ENCODE measurements around the gene MACIR. TPM values are rescaled to one million over a fixed set of nuclear protein-coding genes. Genes with fewer than 3 reads are reported as not detected.
A peak's percentile ranks its signal among the peaks of the same experiment; 100 is the strongest.

The MACIR gene
- total RNA-seq, 1 donor from 2014 or later, result 13.0 TPM

DNA sequence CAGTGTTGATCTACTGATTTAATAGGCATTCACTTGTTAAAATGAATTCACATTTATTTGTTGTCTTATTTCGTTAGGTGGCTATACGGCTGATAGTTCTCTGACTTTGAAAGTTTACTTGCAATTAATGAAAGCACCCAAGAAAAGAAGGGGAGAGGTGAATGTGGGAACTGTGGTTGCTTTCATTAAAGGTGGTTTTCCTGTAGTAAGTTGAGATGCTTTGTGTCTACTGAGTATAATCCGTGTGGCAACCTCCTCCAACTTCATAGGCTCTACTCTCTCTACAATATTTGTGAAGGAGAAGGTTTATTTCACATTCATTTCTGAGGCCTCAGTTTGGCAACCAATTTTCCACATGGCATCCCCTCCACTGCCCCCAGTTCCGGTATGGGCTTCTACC lies 12.8 kb upstream of the MACIR start:
- DNase-seq (ENCODE audit: low spot score), result no peak

DNA sequence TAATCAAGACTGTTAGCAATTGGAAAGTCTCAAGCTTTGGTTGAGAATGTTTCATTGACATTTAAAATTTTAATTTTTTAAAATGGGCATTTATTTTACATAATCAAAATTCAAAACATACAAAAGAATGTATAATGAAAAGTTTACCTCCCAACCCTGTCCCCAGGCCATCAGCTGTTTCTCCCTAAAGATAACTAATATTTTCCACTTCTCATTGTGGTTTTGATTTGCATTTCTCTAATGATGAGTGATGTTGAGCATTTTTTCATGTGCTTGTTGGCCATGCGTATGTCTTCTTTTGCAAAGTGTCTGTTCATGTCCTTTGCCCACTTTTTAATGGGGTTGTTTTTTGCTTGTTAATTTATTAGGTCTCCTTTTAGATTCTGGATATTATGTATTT lies 11.4 kb upstream of the MACIR start:
- DNase-seq (ENCODE audit: low spot score), result no peak

DNA sequence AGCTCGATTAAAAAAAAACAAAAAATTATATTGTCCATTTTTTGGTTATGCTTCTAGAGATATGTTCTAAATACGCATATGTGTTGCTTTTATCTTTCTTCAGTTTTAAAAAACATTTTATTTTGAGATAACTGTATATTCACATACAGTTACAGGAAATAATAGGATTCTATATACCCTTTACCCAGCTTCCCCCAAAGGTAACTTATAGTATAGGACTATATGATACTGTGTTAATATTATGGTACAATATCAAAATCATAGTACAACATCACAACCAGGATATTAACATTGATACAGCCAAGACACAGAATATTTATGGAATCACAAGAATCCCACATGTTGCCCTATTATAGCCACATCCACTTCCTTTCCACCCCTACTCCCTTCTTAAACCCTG lies 9.5 kb upstream of the MACIR start:
- DNase-seq (ENCODE audit: low spot score), result no peak

DNA sequence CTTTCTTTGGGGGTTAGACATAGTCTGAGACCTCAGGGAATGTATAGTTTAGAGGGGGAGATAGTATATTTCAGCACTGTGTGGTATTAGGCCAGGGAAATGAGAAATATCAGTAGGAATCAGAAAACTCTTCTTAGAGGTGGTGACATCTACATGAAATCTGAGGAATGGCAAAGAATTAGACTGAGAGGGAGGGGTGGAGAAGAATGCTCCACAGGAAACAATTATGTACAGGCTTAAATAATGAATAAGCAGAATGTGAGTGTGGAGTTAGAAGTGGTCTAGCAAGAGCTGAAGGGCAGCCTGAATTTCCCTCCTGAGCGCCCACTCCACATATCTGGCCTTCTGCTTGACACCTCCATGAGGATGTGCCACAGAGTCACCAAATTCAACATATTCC lies 3.6 kb upstream of the MACIR start:
- DNase-seq (ENCODE audit: low spot score), result no peak

DNA sequence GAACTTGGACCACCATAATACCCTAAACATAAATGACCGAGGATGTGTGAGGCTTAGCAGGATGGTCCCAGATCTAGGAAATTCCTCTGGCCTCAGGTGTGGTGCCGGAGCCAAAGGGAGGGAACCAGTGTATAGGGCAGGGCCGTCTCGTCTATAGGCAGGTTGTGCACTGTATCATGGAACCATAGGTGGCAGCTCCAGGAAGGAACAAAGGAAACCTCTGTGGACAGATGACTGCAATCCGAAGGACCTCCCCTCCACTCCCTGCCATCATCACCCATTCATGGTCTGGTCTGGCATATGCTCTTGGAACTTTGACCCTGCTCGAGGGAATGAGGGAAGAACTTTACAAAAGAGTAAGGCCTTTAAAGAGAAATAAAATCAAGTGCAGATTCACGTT lies 2.9 kb upstream of the MACIR start:
- DNase-seq (ENCODE audit: low spot score), result no peak

DNA sequence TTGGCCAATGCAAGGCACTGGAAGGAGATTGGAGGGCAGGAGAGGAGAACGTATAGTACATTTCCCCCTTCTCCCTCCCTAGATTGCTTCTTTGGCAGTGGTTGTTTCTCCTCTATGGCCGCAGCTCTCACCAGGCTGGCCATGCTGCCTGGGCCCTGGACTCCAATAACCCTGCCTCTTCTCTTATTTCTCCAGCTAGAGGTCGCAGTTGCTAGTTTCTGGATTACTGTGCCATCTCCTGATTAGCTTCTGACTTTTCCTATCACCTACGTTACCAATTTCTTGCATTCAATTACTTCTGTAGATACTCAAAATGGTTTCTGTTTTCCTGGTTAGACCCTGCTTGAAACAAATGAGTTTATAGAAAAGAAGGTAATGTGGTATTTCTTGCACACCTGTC lies 2.4 kb upstream of the MACIR start:
- DNase-seq (ENCODE audit: low spot score), result no peak

DNA sequence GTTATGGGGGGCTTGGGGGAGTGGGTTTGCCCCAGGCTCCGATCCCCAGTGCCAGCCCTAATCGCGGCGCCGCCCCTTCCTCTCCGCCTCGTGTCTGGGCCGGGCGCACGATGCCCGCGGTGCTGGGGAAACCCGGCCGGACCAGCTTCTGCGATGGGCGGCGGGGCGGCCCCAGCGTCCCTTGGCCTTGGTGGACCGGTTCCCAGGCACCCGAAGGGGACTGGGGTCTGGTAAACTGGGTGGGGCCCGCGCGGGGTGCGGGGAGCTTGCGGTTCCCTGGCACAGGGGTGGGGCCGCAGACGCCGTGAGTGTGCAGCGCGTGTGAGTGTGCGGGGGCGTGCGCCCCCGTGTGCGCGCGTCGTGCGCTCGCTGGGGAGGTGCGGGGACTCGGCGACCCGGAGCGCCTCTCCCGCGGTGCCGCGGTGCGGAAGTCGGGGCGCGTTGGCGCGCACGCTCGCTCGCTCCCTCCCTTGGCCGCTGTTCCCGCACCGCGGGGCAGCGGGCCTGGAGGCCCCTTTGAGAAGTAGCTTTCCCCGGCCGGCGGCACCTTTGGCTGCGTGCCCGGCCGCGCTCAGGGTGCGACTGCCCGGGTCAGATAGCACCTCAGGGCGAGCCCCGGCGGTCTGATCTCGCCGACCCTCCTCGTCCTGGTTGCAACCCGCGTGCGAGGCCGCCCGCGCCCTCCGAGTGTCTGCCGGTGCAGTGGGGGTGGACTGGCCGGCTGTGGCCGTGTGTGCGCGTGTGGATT lies 568 bp downstream of the MACIR start:
- peak; percentile 36 for DNase-seq (ENCODE audit: low spot score)

DNA sequence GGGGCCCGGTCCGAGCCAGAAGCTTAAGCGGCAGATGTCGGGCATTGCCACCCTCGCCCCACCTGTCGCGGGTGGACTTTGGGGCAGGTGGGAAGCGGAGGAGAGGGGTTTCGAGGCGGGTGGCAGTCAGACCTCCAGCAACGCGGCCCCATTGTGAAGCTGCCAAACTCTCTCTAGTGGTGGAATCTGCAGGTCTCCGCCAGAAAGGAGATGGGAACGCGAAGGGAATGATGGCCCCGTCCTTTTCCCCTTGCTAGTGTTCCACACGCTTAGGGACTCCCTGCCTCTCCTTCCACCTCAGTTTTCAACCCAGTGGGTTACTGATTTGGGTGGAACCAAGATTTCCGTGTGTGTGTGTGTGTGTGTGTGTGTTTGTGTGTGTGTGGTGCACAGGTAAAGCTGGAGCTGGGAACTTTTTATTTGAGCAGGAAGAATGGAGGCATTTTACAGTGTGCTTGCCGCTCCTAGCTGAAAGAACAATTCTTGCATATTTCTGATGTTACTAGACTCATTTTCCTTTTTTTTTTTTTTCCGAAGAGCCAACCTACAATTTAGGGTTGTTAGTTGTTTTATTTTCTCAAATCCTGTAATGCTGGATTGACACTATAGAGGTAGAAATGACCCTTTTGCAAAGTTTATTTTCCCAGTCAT lies 1.3 kb downstream of the MACIR start:
- DNase-seq (ENCODE audit: low spot score), result peak; percentile 21

DNA sequence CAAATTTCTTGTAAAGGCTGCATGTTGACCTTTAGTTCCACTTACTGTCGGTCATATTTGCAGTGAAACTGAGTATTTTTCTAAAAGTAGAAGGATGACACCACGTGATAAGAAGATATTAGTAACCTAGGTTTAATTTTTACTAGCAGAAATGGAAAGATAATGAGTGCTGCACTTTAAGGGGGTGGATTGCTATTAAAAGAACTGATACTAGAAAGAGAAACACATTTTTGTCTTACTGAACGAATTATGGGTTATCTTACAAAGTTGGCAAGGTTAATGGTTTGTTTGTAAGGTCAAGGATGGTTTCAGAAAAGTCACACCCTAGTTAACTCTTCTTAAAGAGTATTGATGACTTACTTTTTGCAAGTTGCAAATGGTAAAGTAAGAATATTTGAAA lies 2.4 kb downstream of the MACIR start:
- DNase-seq (ENCODE audit: low spot score), result no peak

DNA sequence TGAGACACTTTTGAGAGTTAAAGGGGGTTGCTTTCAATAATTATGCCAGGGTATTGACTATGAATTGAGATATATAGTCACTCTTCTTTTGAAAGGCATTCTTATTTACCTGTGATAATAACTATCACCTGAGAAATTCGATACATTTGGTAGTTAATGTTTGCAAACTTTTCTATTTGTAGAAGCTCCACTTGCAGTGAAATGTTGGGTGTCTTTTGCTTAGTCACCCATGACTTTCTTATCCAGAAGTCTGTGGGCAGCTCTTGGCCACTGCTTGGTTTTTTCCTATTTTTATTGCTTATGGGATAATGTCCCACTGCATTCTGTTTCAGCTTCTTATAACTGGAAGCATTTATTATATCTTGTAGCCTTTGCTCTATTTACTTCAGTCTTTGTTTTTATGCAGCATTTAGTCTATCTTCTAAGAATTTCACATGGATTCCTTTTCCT lies 3.9 kb downstream of the MACIR start:
- no peak for DNase-seq (ENCODE audit: low spot score)

DNA sequence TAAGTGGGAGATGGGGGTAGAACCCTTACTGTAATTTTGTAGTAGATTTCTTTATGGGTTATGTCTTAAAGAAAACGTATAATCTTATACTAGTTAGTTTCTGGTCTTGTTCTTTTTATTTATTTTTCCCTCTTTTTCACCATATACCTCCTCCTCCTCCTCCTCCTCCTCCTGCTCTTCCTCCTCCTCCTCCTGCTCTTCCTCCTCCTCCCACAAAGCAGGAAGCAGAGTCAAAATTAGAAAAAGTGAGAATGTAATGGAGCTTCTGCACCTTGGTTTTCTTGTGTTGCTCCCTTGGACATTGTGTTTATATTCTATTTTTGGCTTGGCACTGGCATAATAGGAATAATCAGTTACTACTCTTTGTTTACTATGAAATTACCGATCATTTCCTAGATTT lies 4.5 kb downstream of the MACIR start:
- no peak for DNase-seq (ENCODE audit: low spot score)

DNA sequence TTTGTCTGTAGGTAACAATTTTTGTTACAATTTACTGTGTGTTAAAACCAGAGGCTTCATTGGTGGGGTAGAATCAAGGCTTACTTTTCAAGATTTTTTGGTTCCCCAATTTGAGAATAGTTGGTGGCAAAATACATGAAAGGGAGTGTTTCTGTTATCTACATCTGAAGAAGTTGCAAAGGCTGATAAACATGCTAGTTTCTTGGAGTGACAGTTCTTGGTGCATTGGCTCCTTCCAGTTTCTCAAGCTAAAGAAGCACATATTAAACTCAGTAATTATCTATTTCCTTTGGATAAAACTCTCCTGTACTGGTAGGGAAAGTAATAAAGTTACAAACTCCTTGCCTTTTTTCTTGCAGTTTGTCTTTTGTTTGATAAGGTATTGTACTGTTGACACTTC lies 5.9 kb downstream of the MACIR start:
- DNase-seq (ENCODE audit: low spot score), result no peak

DNA sequence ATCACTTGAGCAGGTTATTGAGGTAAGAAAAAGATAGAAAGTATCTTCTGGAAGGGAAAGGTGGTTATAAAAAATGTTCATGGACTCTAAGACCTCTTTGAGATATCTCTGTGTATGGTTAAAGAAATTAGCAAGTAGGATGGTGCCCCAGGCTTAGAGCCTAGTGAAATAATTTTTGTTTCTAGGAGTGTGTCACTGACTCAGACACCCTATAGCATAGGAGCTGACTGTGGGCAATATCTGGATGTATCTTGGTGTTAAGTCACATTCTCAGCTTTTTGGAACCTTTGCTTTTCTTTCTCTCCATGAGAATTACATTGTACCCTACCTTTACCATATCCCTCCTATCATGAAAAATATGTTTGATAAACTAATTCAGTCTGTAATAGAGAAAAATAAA lies 12.0 kb downstream of the MACIR start:
- no peak for DNase-seq (ENCODE audit: low spot score)

DNA sequence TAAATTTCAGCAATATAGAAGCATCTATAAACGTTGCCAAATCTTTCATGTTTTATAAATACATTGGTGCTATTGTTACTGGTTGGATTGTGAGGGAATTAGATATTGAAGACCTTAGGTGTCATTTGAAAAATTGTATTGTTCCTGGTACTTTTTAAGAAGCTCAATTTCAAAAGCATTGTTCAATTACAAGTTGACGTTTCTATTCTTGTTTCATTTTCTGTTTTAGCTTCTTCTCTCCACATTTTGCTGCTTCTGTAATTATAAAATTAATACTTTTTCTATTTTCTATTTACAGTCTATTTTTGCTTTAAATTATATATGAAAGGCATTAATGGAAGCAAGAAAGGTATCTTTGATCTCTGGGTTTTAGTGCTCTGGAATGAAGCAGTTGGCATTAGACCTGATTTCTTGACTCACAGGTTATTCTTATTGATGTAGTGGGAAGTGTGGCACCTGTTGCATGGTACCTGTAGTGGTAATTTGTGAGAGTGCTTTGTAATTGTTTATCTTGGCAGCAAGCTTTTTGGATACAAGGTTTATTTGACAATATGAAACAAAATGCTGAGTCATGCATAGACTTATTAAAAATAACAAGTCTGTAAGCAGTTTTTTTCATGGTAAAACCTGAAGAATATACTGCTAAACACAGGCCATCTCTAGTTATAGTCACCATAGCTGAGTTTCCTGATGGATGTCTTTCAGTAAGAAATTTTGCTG lies 13.2 kb downstream of the MACIR start:
- peak; percentile 24 for DNase-seq (ENCODE audit: low spot score)

DNA sequence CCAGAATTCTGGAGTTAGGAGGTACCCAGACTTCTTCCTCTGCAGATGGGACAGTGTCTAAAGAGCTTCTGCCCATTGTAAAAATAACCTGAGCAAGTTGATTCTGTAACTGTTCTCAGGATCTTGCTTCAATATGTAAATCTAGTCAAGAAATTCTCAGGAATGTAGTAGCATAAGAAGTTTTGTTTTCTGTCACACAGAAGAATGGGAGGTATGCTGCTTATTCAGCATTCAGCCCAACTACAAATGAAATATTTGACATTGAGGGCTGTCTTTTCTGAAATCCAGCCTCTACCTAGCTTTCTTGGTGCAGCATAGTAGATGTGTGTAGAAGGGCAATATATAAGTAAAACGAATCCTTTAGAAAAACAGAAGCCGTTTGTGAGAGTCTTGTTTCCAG lies 13.8 kb downstream of the MACIR start:
- DNase-seq (ENCODE audit: low spot score), result no peak

DNA sequence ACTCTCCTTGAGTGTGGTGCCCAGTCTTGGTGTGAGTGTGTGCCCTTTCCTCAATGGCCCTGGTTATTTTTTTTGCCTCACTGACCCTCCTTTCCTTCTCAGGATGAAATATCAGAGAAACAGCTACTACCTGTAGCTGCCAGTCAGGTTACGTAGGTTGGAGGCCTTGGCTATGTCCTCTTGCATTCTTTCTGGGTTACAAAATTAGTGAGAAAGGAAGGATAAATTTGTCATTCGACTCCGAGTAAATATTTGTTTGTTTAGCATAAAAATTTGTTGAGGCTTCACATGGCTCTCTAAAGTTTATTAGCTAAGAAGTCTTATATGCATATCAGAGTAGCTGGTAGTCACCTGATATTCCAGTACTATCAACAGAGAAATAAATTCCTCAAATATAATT lies 15.4 kb downstream of the MACIR start:
- DNase-seq (ENCODE audit: low spot score), result no peak

DNA sequence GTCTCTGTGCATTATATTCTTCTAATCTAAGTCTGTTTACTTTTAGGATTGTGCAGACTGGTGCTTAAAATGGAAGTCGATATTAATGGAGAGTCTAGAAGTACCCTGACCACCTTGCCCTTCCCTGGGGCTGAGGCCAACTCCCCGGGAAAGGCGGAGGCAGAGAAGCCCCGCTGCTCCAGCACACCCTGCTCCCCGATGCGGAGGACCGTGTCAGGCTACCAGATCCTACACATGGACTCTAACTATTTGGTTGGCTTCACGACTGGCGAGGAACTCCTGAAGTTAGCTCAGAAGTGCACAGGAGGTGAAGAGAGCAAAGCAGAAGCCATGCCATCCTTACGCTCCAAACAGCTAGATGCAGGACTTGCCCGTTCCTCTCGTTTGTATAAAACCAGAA lies 17.3 kb downstream of the MACIR start:
- no peak for DNase-seq (ENCODE audit: low spot score)

DNA sequence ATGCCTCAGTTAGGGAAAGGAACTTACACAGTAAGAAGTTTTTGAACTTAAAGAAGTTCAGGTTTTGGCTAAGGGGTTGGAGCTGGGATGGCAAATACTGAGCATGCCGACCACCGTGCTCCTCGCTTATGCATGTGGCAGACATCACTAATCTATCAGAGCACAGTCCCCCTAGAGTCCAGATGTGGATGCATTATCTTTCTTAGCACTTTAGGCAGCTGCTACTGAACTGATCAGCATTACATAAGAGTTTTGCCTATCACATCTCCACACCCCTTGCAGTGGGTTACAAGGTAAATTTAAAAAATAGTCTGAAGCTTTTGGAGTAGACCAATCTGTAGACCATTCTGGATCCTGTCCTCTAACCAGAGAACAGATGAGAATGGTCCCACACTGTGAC lies 22.4 kb downstream of the MACIR start:
- DNase-seq (ENCODE audit: low spot score), result no peak

DNA sequence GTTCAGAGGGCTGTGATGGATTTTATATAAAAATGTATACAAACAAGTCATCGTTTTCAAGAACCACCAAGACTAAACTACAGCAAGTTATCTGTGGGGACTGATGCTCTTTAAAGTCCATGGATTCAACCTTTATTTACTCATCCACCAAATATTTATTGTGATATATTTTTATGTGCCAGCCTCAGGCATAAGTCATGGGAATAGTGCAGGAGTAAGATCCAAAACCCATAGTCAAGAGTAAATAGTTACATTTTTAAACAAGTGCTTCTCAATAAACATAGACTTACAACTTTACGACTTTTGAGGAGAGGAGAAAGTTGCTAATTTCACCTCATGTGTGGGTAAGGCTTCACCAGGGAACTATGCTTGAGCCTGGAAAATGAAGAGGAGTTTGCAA lies 24.6 kb downstream of the MACIR start:
- no peak for DNase-seq (ENCODE audit: low spot score)

DNA sequence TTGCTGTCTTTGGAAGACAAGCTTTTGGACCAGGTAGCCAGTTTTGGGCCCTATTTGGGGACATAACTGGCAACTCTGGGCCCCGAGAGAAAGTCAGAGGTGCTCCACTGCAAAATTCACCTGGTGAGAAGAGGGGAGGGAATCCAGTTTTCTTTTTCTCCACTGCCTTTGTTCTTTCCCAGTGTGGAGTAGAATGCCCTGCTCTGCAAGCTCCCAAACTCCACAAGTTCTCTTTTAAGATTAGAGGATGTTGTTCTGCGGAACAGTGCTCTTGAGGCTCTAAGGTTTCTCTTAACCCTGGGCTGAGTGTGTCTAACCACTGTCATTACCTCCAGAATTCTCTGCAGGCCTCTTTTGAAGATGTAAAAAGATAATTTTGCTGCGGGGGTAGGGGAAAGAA lies 25.3 kb downstream of the MACIR start:
- DNase-seq (ENCODE audit: low spot score), result no peak

DNA sequence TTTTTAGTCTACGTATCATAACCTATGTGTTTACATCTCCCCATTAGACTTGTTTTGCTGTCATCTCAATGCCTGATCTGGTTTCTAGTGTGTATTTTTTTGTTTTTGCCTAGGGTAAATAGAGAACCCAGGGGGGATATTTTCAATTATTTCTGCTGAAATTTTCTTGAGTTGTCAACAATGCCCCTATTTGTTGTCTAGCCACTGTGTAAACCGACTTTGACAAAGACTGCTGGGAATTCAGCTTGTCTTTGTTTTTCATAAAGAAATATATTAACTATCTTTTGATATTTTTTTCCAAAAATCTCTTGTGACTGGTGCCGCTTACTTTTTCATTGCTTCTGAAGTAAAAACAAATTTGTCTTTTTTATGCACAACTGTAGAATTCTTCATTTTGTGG lies 28.1 kb downstream of the MACIR start:
- no peak for DNase-seq (ENCODE audit: low spot score)

DNA sequence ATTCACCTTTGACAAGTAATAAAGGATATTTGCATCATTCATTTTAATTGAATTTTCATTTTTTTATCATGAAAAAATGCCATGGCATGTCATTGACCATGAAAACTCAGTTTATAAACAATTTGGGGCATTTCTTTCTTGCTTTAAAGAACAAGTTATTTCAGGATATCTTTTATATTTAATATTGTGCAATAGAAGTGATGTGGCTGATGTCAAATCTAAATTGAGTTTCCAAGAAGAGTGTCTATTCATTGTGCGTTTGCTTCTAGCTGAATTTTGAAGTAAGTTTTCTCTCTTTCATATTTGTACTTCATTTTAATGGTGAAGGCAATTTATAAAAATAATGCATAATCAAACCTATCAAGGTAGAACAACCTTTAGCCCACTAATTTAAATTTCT lies 30.5 kb downstream of the MACIR start:
- no peak for DNase-seq (ENCODE audit: low spot score)

DNA sequence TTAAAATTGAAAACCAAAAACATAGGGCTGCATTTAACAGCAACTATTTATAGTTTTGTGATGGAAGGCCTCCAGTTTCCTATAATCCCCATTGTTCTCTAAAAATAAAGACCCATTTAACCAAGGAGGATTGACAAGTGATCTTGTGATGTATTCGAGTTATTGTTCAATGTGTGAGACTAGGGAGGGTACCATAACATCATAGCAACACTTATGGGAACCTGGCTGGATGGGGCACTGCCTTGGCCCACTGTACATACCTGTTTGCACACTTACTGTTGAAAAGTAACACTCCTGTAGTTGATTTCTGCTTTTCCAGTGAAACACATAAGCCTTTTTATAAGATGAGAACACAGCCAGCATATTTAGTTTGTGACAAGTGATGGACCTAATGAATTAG lies 32.3 kb downstream of the MACIR start:
- no peak for DNase-seq (ENCODE audit: low spot score)

Data from mucosa of gallbladder (tissue), 1 donor.